D341Med (cell line): Measurements from ENCODE around the gene C16orf95.
"Not testable (repeated sequence)": the region's sequence is repeated elsewhere in the genome, so short reads cannot be mapped to it uniquely, and the experiment has no call there.

Experiments used
- DNase-seq: peaks from one replicate; pipeline ENCODE4 v3.0.0; 2012; ENCODE audit warnings: low spot score

Gene C16orf95

DNA sequence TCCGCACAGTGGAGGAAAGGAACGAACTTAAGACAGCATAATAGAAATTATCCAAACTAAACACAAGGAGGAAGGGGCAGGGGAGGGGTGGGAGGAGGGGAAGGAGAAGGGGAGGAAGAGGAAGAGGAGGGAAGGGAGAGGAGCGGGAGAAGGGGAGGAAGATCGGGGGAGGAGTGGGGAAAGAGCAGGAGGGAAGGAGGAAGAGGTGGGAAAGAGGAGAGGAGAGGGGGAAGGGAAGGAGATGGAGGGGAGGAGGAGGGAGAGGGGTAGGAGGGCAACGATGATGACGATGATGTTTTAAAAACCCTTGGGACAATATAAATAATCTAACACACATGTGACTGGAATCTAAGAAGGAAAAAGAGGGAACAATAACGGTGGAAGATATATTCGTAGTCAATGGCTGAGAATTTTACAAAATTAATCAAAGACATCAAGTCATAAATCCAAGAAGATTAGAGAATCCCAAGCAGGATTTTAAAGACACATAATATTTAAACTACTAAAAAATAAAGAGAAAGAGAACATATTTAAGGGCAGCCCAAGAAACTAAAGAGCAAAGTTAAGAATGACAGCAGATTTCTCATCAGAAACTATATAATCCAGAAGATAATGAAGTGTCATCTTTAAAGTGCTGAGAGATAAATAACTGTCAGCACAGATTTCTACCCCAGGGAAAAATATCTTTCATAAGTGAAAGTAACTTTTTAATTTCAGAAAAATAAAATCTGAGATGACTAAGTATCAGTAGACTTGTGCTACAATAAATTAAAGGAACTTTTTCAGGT is 30.2 kb downstream of the C16orf95 start:
- no peak for DNase-seq

DNA sequence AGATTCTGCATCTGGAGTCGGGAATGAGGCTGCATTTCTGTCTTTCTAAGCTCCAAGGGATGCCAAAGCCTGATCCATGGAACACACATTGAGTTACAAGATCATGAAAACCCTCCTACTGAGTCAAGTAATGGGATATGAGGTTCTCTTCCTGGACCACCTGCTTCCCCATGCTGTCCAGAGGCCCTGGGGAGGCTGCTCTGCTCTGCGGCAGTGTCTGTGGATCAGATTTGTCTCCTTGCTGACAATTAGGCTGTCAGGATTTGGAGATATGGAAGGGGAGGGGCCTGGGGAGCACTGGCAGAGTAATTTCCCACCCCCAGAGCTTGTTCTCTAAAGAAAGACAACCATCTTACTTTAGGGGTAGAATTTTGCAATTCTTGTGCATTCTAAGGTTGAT is 33.0 kb downstream of the C16orf95 start:
- no peak for DNase-seq

DNA sequence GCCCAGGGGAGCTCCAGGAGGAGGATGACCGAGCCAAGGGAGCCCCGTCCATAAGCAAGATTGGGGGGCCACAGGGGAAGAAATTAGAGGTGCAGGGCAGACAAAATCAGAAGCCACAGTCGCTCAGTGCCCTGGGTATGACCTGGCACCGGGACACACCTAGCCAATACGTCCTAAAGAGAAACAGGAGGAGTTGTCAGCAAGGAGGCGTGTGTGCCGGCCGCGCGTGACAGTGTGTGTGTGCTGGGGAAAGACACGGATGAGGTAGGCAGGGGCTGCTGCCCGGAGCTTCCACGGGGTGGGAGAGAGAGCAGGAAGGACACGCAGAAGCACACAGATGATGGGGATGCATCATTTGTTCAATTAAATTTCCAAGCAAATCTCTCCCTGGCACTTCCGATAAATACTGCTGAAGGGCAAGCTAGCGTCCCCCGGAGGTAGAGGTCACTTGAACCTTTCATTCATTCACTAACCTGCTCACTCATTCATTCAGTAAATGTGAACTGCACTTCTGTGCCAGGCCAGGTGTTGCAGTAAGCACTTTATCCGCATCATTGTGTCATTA is 38.0 kb downstream of the C16orf95 start:
- no peak for DNase-seq

DNA sequence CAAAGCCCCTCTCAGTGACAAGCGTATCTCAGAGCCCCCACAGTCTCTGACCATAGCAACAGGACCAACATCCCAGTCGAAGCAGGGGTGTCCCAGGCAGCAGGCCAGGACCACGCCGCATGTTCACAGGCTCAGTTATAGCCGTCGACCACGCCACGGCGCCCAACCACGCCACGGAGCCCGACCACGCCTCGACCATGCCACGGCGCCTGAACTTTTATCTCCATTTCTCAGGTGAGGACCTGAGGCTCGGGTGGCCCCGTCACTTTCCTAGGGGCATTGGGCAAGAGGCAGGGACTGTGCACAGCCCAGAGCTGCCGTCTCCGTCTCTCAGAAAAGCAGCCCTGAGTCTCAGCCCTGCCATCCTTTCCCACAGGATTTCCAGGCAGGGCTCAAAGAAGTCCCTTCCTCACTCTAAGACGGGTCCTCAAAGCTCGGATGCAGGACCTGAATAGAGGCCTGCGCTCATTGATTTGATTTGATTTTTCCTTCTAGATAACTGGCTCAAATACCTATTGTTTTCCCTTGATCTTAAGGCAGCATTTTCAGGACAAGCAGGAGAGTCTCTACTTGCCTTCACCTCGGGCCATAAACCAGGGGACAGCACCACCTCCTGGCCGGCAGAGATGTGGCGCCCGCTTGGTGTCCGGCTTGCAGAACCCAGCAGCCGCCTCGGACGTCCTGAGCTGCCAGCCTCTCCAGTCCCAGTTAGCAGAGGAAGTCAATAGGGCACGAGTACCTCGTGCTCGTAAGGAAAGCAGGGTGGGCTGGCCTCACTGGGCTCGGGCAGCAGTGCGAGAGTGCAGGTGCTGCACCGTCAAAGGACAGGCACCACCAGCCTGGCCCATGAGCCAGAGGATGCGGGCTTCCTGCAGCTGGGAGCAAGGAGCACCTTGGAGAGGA is 38.8 kb downstream of the C16orf95 start:
- peak; percentile 90 for DNase-seq

DNA sequence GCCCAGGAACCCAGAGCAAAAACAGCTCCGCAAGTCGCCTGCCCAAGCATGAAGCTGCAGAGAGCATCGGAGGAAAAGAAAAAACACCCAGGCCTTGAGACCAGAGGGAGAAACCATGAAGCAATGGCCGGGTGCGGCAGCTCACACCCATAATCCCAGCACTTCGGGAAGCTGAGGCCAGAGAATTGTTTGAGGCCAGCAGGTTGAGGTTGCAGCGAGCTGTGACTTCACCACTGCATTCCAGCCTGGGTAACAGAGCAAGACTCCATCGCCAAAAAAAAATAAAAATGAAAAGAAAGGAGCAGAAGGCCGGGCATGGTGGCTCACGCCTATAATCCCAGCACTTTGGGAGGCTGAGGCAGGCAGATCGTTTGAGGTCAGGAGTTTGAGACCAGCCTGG is 40.3 kb downstream of the C16orf95 start:
- DNase-seq, result no peak

DNA sequence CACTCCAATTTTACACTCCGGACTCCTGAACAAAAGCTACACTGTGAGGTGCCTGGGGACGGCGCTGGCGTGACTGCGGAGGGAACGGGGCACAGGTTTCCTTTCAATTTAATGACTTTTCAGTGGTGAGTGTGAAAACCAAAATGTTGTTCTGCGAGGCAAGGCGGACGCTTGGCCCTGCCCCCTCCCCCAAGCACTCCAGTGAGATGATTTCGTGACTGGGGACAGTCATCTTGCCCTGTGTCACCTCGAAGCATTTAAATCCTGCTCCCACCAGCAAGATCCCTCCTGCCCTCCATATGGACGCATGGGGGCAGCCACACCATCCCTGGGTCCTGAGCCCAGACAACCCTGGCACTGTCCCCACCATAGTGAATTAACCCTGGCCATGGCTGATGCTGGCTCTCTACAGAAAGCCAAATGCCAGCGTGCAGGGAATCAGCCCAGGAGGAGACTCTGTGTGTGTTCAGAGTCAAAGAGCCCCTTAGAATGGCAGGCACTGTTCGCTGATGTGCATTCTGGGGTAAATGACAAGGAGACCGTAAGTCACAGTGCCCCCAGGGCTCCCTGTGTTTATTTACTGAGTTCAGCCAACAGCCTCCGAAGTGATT is 41.0 kb downstream of the C16orf95 start:
- DNase-seq, result no peak

DNA sequence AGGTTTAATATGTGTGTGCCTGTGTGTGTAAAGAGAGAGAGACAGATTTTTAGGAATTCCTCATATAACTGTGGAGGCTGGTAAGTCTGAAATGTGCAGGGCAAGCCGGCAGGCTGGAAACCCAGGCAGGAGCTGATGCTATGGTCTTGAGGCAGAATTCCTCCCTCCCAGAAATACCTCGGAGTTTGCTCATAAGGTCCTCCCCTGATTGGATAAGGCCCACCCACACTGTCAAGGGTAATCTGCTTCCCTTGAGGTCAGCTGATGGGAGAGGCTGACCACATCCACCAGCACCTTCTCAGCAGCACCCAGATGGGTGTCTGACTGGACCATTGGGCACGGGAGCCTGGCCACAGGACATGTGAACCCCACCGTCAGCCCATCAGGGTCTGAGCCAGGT is 42.4 kb downstream of the C16orf95 start:
- DNase-seq, result no peak

DNA sequence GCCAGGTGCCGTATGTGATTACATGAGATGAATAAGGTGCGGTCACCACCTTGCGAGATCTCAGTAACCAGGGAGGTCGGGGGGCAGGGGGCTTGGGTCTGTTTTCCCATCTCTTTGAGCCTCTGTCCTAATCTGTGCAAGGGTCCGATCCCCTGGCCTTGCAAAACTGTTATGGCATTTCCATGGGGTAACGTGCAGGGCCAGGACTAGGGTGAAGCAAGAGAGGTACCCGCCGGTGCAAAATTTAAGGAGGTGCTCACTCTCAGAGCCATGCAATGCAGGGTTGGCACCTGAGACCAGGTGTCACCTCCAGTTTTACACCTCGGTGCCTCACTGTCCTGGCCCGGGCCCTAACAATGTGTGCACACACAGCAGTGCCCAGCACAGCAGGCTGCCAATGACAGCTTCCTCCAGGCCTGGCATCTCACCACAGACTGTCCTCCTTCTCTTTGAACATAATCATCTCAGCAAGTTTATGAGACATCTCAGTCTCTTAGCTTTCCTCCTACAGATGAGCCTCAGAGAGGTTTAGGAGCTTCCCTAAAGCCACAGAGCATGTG is 43.6 kb downstream of the C16orf95 start:
- no peak for DNase-seq

DNA sequence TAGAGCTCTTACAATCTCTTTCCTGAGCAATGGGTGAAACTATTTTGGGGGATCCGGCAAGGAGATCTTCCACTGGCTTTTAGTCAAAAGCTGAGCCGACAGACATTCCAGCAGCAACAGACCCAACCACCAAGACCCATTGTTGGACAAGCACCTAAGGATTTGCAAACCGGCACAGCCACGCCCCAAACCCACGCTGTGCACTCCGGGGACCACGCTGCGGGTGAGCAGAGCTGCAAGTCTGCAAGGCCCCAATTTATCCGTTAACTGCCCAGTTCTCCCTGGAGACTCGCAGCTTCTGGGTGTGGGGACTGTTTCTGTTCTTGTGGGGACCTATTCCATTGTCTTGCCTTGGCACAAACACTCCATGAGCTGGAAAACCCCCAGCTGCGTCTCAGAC is 45.9 kb downstream of the C16orf95 start:
- DNase-seq, result no peak

DNA sequence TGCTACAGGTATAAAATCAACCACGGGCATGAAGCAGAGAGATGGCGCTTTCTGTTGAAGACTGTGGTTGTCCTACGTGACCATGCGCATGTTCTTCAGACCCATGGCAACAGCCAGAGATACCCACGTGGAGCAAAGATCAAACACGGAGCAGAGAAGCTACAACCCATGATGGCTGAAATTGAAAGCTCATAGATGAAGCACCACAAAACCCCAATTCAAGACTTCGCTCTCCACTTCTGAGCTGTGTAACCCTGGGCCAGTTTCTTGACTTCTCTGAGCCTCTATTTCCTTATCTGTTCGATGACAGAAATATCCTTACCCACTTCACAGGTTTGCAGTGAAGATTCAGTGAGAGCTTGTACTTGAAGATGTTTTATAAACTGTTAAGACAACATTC is 49.6 kb downstream of the C16orf95 start:
- DNase-seq, result no peak

DNA sequence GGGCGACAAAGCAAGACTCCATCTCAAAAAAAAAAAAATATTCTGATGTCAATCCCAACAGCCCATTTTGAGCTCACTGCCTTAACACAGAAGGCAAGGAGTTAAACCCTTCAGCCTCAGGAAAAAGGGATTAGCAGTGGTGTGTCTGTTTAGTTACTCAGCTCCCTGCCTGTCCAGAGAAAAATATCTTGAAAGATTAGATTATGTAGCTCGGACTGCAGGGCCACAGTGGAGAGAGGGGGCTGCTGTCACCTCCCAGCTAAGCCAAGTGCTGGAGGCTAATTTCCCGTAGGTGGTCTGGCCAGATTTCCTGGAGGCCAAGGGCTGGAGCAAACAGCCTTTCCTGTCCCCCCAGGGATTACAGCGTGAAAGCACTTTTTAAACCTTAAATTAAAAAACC is 50.3 kb downstream of the C16orf95 start:
- no peak for DNase-seq

DNA sequence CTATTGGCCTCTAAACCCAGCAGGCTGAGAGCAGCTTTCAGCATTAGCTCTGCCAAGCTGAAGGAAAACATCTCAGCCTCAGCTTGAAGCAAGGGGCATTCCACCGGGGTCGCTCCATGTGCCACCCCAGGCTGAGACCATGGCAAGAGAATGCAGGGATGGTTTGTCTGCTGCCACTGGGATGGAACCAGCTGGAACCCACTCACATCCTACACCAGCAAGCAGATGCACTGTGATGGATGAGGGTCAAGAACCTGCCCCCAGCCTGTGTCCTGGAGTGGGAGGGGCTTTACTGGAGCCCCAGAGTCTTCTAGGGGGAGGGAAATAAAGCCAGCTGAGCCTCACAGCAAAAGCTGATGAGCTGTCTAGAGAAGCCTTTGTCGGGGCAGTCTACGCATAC is 51.9 kb downstream of the C16orf95 start:
- no peak for DNase-seq

DNA sequence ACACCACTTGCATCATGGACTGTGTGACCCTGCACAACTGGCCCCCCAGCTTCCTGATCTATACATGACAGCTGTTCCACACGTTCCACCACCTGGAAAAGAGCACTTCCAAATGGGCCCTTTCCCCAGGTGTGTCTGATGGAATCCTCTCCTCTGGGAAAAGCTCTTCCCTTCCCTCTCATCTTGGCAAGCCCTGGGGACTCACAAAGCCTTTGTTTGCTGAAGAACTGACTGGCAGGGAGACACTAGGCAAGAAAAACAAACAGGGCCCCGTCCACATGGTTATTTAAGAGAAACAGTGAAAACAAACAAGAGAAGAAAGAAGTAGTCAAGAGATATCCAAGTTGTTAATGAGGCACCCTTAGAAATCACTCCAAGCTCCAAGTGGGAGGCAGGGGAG is 52.6 kb downstream of the C16orf95 start:
- DNase-seq, result no peak

DNA sequence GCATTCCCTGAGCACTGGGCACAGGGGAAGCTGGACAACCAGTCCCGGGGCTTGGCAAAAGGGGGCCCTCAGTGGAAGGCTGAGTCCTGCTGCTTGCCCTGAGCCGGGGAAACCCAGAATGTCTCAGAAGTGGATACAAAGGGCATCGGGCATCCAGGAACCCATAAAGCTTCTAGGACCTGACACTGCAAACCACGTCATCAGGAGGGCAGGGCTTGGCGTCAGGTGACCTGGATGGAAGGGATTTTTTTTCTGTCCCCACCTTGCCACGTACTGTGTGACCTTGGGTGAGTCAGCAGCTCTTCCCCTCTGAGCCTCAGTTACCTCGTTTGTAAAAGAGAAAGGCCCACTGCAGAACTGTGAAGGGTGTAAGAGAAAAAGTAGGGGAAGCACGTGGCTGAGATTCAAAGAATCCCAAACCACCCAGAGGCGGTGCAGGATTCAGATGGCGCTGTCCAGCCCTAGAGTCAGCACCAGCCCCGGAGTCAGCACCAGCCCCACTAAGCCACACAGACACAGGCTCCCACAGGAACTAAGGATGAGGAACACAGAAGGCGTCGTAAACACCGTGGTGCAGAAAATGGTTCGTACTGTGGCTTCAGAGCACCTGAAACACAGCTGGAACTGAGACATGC is 53.7 kb downstream of the C16orf95 start:
- no peak for DNase-seq

DNA sequence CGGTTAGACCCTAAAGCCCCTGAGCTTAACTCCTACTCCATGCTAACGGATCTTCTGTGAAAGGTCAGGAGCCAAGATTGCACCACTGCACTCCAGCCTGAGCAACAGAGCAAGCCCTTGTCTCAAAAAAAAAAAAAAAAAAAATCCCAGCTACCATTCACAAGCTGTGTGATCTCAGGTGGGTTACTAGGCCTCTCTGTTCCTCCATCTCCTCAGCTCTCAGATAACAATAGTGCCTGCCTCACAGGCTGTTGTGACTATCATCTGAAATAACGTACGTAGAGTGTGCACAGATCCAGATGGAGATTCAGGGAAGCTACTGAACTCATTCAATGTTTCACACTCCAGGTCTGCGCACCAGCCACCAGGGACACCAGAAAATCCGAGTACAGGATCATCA is 57.8 kb downstream of the C16orf95 start:
- no peak for DNase-seq

DNA sequence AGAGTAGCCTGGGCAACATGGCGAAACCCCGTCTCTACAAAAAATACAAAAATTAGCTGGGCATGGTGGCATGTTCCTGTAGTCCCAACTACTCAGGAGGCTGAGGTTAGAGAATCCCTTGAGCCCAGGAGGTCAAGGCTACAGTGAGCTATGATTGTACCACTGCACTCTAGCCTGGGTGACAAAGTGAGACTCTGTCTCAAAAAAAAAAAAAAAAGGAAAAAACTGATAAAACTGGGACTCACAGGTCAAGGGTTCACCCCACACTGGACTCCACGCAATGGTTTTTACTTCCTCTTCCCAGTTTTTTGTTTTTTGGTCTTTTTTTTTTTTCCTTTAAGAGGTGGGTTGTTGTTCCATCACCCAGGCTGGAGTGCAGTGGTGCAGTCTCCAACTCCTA is 58.5 kb downstream of the C16orf95 start:
- DNase-seq, result not testable (repeated sequence)

DNA sequence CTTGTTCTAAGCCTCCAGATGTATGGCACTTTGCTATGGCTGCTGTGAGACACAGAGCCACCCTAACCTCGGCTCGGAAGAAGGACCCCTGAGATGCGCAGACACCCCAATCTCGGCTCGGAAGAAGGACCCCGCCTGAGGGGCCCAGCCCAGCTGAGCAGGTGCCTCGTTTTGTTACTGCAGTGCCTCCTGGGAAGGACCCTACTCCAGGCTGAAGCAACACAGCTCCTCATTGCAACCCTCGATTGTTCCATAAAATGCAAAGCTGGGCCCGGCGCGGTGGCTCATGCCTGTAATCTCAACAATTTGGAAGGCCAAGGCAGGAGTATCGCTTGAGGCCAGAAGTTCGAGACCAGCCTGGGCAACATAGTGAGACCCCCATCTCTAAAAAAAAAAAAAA is 61.3 kb downstream of the C16orf95 start:
- no peak for DNase-seq

DNA sequence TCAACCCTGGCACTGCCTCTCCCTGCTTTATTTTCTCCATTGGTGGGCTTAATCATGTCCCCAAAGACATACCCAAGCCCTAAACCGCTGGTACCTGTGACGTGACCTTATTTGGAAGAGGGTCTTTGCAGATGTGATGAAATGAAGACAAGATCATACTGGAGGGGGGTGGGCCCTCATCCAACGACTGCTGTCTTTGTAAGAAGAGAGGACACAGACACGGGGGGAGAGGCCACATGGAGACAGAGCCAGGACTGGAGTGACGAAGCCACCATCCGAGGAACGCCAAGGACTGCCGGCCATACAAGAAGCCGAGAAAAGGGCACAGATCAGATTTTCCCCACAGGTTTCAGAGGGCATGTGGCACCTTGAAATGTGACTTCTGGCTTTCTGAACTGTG is 62.5 kb downstream of the C16orf95 start:
- no peak for DNase-seq

DNA sequence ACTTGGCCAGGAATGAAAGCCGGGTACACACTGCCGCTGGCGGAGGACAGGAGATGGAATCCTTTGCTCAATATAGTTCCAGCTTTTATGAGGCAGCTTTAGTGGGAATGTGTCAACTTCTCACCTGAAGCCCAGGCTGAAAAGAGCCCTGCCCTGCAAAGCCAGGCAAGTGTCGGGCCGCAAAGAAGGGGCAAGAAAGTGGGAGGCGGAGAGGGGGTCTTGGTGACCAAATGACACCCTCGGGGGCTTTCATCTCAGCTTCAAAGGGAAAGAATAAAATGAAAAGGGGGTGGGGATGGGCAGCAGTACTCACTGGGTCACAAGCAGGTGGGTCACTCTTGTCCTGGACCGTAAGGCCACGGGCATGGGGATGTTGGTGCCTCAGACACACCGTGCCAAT is 62.9 kb downstream of the C16orf95 start:
- no peak for DNase-seq

DNA sequence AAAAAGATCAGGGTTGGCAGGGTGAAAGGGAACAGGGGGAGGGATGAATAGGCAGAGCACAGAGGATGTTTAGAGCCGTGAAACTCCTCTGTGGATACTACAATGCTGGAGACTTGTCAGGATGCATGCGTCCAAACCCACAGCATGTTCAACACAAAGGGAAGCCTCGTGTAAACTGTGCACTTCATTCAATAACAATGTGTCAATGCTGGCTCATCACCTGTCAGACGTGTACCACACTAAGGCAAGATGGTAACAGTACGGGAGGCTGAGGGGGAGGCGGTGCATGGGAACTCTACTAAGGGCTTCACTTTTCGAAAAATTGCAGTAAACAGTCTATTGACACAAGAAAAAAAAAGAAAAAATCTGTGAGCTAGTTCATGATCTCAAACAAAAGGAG is 63.7 kb downstream of the C16orf95 start:
- DNase-seq, result no peak
